Measurements from ENCODE around the gene PKD2.

DNA sequence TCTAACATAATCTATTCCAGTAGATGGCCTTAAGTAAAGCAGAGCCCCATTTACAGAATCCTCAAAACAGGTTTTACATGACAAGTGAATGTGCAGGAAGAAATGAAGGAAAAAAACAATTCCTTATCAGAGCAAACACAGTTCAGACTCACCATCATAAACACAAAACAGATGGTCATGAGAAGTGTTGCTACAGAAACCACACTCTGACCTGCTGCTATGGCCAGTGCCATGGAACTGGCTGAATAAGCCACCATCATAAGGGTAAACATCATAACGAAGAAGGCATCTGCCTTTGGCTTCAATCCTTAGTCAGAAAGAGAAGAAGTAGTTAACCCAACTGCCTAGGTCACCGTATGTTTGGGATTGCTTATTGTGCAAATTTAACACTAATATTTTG, 89.9 kb downstream of the PKD2 start:
- TF ChIP-seq POLR2A (IDR thresholded peaks at IDR 0.05; ENCODE audit: low read depth): no peak
- no peak for TF ChIP-seq CTCF (IDR thresholded peaks at IDR 0.05)
- TF ChIP-seq EP300 (IDR thresholded peaks at IDR 0.05): no peak
